GM10266 (cell line): ENCODE data around the gene FSD1.

Experiments
- DNase-seq: peaks from one replicate; pipeline ENCODE4 v3.0.0; 2012; ENCODE audit errors: extremely low spot score
- TF ChIP-seq, protein P1 (sequence below): IDR thresholded peaks from 2 replicates; pipeline ENCODE4 v1.5.1; 2012; ENCODE audit warnings: mild to moderate bottlenecking, low read depth; ENCODE audit not compliant: control insufficient read depth, insufficient read depth; ENCODE audit errors: missing control alignments

The FSD1 gene

GRCh38 chr19:4358709-4359626 lies 54.6 kb downstream of the FSD1 start:
- DNase-seq = no peak
- TF ChIP-seq, protein P1, sequence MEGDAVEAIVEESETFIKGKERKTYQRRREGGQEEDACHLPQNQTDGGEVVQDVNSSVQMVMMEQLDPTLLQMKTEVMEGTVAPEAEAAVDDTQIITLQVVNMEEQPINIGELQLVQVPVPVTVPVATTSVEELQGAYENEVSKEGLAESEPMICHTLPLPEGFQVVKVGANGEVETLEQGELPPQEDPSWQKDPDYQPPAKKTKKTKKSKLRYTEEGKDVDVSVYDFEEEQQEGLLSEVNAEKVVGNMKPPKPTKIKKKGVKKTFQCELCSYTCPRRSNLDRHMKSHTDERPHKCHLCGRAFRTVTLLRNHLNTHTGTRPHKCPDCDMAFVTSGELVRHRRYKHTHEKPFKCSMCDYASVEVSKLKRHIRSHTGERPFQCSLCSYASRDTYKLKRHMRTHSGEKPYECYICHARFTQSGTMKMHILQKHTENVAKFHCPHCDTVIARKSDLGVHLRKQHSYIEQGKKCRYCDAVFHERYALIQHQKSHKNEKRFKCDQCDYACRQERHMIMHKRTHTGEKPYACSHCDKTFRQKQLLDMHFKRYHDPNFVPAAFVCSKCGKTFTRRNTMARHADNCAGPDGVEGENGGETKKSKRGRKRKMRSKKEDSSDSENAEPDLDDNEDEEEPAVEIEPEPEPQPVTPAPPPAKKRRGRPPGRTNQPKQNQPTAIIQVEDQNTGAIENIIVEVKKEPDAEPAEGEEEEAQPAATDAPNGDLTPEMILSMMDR = no peak

- TF ChIP-seq, protein P1 = no peak
- no peak for DNase-seq
These were observed 55.2 kb downstream of the FSD1 start for GRCh38 chr19:4359627-4360000.

DNA sequence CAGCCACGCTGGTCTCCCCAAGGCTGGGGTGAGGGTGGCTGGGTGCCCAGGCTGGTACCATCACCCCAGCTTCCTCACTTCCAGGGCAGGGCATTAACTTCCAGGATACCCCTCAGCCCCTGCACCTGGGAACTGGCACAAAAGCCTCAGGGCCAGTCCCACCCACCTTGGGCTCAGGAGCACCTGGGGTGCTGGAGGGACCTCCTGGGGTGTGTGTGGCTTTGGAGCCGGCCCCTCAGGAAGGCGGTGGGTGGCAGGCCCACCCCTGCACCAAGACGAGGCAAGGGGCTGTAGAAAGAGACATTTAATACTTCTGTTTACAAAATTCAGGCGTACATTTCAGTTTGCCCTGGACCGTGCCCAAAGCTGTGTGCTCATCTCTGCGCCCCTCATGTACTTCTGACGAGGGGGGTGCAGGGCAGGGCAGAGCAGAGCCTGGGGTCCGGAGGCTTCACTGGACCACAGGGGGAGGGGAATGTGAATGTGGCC lies 55.7 kb downstream of the FSD1 start:
- no peak for DNase-seq

DNA sequence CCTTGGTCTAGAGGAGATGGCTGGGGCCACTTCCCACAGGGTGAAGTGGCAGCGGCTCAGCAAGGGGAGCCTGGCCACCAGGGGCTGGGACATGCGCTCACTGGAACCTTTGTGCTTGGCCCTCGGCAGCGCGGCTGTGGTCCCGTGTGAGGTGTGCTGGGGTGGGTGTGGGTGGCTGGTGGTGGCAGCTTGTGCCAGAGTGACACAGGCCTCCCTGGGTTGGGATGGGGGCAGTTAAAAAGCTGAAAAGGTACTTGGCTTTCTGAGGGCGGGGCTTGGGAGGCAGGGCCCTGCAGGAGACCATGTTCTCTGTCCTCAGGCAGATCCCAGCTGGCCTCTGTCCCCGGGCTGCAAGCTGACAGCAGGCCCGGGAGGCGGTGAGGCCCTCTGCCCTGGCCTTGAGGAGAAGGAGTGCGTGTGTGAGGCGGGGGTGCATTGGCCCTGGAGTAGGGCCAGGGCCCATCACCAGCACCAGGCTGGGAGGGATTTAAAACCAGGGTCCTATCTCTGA lies 56.3 kb downstream of the FSD1 start:
- DNase-seq = no peak

More for the DNA sequence above, 55.7 kb downstream of the FSD1 start:
- TF ChIP-seq, protein P1 = no peak

DNA sequence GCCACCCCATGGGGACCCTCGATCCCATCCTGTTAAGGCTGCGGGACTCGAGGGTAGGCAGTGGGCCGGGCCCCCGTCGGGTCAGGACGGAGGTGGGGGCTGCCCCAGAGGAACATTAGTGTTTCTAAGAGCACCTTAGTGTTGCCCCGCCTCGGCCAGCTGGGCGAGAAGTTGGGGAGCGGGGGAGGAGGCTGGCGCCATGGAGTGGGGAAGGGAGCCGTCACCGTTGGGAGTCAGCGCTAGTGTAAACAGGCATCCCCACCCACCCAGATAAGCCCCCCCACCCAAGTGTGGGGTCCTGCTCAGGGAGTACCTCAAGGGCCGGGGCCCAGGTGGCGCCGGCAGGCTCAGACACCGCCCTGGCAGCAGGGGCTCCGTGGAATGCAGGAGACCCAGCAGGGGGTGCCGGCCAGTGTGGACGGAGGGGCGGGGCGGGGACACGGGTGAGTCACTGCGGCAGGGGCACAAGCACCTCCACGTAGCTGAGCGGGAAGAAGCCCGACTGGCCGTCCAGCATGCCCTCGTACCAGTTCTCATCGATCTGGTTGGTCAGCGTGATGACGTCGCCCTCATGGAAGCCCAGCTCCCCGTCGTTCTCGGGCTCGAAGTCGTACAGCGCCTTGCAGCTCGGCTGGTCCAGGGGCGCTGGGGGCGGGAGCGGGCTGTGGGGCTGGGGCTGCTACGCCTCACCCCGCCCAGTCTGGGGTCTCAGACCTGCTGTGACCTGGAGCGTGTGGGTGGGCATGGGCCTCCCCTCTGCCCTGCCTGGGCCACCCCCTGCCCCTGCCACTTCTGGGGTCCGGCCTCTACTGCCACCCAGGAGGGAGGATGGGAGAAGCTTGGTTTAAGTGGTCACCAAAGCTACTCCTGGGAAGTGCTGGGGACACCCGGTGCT lies 57.0 kb downstream of the FSD1 start:
- TF ChIP-seq, protein P1 = no peak
- no peak for DNase-seq

More for the DNA sequence above, 56.3 kb downstream of the FSD1 start:
- TF ChIP-seq, protein P1 = no peak

- no peak for DNase-seq
- TF ChIP-seq, protein P1 = no peak
These were observed 57.9 kb downstream of the FSD1 start for GRCh38 chr19:4362101-4362828.
